Choroid plexus epithelial cell (primary cell): ENCODE data around the gene STAM2.
"Not testable (repeated sequence)": the region's sequence is repeated elsewhere in the genome, so short reads cannot be mapped to it uniquely, and the experiment has no call there.

Experiments
- DNase-seq: peaks from one replicate; pipeline ENCODE4 v3.0.0-alpha.2; 2010; ENCODE audit warnings: low read depth
- H3K4me3 ChIP-seq: 2 replicates; pipeline ENCODE4 v1.5.1; 2011; ENCODE audit warnings: low read depth, mild to moderate bottlenecking, control low read depth, low read length, moderate library complexity
- CTCF ChIP-seq: conservative IDR thresholded peaks from 2 replicates; pipeline ENCODE4 v1.5.1; 2011; ENCODE audit warnings: low read depth, mild to moderate bottlenecking, control low read depth, inconsistent platforms, low read length, moderate library complexity

STAM2 gene

DNA sequence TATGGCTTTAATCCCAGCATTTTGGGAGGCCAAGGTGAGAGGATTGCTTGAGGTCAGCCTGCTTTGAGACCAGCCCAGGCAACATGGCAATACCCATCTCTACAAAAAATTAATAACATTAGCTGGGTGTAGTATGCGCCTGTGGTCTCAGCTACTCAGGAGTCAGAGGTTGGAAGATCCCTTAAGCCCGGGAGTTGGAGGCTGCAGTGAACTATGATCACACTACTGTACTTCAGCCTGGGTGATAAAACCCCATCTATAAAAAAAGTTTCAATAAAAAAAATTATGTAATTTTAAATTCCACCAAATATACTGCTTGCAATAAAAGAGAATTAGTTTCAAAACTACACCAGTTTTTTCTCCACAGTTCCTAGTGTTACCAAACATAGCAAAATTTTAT, 53.4 kb downstream of the STAM2 start:
- H3K4me3 ChIP-seq, result no peak overlapping the region
- DNase-seq, result no peak
- TF ChIP-seq CTCF, result no peak

GRCh38 chr2:152120430-152120829, 55.1 kb downstream of the STAM2 start:
- no peak for TF ChIP-seq CTCF
- DNase-seq, result no peak
- no peak overlapping the region for H3K4me3 ChIP-seq

DNA sequence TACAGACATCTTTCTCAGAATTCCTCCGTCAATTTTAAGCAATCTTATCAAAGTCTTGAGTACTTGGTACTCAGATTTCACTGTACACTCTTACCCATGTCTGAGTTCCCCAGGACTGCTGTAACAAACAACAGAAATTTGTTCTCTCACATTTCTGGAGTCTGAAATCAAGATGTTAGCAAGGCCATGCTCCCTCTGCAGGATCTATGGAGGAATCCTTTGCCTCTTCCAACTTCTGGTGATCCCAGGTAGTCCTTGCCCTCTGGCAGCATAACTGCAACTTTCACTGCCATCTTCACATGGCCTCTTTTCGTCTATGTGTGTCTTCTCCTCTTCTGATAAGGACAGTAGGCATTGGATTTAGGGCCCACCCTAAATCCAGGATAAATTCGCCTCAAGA, 59.6 kb downstream of the STAM2 start:
- no peak overlapping the region for H3K4me3 ChIP-seq
- TF ChIP-seq CTCF, result peak; percentile 12
- peak; percentile 9 for DNase-seq

GRCh38 chr2:152114366-152114765, 61.2 kb downstream of the STAM2 start:
- no peak for TF ChIP-seq CTCF
- no peak overlapping the region for H3K4me3 ChIP-seq
- DNase-seq, result no peak

GRCh38 chr2:152107140-152107539, 68.4 kb downstream of the STAM2 start:
- H3K4me3 ChIP-seq, DNase-seq: not testable (repeated sequence)

DNA sequence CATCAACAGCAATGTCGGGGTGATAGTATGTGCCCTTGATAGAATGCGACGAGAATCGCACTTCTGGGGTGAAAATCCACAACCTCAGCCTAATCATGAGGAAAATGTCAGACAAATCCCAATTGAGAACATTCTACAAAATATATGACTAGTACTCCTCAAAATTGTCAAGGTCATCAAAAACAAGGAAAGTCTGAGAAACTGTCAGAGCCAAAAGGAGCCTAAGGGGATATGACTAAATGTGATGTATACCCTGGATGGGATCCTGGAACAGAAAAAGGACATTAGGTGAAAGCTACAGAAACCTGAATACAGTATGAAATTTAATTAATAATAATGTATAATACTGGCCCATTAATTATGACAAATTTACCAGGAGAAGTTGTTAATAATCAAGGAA, 69.1 kb downstream of the STAM2 start:
- TF ChIP-seq CTCF, result no peak
- H3K4me3 ChIP-seq, result no peak overlapping the region
- no peak for DNase-seq

- no peak overlapping the region for H3K4me3 ChIP-seq
- DNase-seq, result no peak
- TF ChIP-seq CTCF, result no peak
Observed at GRCh38 chr2:152103271-152103670, 72.3 kb downstream of the STAM2 start.

- TF ChIP-seq CTCF, result no peak
- no peak overlapping the region for H3K4me3 ChIP-seq
- no peak for DNase-seq
Observed at GRCh38 chr2:152100961-152101360, 74.6 kb downstream of the STAM2 start.
